ENCODE data around the gene SLC2A8.

SLC2A8 gene

DNA sequence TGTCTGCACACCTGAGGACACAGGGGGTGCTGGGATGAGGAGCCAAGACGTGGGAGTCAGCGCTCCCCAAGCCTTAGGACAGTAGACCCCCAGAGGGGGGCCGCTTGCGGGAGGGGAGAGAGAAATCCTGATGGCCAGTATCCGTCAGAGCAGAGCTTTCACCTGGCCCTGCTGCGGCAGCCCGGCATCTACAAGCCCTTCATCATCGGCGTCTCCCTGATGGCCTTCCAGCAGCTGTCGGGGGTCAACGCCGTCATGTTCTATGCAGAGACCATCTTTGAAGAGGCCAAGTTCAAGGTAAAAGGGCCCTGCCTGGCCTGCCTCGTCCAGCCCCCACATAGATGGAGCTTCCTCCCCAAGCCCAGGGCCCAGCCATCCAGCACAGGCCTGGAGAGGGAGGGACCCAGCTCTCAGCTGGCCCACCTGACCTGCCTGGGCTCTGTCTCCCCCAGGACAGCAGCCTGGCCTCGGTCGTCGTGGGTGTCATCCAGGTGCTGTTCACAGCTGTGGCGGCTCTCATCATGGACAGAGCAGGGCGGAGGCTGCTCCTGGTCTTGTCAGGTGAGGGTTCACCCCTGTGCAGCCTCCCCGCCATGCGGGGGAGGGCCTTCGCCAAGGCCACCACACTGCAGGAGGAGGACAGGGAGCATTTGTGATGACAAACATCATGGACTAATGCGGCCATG, 6.7 kb downstream of the SLC2A8 start:
- DNase-seq: no peak

DNA sequence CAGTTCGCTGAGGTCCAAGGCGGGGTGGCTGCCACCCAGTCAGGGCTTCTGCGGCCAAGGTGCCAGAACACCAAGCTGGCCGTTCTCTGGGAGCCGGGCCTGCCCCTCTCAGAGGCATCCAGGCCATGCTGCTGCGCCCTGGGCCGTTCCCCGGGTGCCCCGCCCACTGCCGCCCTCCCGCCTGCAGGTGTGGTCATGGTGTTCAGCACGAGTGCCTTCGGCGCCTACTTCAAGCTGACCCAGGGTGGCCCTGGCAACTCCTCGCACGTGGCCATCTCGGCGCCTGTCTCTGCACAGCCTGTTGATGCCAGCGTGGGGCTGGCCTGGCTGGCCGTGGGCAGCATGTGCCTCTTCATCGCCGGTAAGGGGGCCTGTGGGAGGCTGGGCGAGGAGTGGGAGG, 7.7 kb downstream of the SLC2A8 start:
- DNase-seq: no peak

DNA sequence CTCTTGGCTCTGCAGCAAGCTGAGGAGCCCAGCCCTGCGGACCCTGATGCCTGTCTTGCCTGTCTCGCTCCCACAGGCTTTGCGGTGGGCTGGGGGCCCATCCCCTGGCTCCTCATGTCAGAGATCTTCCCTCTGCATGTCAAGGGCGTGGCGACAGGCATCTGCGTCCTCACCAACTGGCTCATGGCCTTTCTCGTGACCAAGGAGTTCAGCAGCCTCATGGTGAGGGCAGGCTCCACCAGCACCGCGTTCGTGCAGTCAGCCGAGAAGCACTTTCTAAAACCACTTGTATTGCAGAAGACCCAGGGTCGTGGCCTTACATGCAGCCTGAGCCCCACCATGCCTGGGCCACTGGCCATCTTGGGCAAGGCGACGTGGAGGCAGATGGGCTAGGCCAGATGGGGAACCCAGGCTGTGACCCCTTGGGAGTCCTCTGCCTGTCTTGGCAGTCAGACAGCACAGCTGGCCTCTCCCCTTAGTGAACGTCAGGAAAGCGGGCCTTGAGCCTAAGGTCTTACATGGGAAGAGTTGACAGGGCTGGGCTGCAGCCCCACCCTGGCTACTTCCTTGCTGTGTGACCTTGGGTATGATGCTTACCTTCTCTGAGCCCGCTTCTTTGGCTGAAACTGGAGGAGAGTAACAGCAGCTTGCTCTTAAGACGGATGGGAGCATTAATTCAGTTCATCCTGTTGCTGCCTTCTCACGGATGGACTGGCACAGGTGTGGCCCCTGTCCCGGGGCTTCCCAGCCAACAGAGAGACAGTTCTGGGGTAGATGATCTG, 8.6 kb downstream of the SLC2A8 start:
- DNase-seq: no peak

DNA sequence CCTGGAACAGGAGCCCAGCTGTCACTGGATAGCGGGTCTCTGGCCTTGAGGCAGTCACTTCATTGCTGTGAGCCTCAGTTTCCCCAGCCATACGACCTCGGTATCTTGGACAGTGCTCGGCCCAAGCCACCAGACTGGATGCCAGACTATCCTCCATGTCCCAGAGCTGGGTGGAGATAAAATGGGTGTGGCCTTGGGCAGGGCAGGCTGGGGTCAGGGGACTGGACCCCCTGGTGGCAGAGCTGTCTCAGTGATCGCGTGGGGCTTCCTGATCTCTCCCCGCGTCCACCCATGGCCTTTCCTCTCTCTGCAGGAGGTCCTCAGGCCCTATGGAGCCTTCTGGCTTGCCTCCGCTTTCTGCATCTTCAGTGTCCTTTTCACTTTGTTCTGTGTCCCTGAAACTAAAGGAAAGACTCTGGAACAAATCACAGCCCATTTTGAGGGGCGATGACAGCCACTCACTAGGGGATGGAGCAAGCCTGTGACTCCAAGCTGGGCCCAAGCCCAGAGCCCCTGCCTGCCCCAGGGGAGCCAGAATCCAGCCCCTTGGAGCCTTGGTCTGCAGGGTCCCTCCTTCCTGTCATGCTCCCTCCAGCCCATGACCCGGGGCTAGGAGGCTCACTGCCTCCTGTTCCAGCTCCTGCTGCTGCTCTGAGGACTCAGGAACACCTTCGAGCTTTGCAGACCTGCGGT, 10.0 kb downstream of the SLC2A8 start:
- DNase-seq: no peak

DNA sequence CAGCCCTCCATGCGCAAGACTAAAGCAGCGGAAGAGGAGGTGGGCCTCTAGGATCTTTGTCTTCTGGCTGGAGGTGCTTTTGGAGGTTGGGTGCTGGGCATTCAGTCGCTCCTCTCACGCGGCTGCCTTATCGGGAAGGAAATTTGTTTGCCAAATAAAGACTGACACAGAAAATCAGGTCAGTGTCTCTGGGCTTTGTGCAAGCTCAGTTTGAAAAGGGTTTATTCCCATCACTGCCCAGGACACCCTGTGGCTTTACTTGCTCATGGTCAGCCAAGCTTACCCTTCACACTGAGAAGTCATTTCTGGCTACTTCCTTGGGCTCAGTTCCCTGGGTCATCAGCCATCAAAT, 10.5 kb downstream of the SLC2A8 start:
- peak; percentile 60 for DNase-seq

DNA sequence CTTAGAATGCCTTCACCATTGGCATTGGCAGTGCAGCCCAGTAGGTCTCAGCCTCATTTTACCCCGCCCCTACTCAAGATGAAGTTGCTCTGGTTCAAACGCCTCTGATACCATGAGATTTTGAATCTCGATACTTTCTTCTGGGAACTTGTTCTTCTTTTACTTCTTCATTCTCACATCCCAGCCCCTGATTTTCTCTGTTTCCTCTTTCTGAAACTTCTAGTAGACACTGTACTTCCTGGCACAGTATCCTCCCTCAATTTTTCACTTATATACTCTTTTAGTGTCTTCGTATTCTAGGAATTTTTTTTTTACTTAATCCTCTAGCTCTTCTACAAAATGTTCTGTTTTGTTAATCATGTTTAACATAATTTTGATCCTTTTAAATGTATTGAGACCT, 14.2 kb downstream of the SLC2A8 start:
- DNase-seq: no peak

DNA sequence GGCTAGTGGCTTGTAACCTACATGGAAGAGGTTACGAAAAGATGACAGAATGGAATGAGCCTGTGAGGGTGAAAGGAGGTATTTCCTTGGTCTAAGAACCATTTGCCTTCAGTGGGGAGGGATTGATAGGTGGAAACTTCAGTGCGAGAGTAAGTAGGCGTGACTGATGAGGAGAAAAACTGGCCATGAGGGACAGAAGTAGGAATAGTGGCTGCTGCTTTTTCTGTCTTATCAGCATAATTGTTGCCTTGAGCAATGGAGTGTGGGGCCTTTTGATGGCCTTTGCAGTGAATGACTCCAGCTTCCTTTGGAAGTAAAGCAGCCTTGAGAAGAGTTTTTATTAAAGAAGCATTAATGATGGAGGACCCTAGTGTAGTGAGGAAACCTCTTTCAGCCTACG, 18.2 kb downstream of the SLC2A8 start:
- DNase-seq: no peak

DNA sequence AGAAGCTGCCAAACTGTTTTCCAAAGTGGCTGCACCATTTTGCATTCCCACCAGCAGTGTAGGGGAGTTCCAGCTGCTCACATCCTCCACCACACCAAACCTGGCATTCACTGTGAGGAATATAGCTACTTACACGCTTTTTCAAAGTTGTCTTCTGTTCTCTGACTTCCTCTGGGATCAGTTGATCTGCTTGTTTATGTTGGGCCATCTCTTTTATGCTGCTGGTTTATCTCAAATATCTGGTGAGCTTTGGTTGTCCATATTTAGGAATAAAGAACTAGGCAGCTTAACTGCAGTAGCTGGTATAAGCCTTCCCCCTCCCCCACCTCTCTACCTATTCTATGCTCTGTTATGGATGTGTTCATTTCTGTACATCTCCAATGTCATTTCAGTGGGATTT, 18.7 kb downstream of the SLC2A8 start:
- no peak for DNase-seq

DNA sequence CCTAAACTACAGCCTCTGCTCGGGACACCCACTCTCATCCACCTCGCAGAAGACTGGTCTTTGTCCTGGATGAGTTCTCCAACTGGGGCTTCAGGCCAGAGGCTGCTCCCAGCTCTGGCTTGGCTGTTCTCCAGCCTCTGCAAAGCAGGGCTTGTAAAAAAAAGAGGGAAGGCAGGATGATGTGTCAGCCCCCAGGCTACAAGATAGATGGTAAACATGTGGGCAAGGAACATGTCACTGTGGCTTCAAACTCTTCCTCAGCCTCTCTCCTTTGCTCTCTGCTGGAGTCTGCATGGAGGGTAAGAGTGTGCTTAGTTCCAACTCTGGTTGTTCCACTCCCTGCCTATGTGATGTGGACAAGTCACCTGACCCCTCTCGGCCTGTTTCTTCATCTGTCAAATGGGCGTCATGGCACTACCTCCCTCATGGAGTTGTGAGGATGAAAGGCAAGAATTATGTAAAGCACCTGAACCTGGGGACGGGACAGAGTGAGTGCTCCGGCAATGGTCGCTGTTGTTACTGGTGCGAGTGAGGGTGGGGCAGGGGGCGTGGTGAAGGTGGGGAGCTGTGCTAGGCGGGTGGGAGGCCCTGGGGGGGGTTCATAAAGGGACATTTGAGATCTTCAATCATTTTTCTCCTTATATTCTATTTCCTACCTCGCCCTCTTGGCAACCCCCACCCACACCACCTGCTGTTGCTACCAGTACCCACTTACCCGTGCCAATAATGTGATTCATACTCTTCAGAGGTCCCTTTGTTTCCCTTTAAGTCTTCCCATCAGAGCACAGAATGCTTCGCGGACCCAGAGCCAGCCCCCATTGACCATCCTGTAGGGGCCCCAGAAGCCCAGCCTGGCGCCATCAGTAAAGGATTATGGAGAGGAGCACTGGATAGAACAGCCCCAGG, 20.4 kb downstream of the SLC2A8 start:
- DNase-seq: peak; percentile 4

DNA sequence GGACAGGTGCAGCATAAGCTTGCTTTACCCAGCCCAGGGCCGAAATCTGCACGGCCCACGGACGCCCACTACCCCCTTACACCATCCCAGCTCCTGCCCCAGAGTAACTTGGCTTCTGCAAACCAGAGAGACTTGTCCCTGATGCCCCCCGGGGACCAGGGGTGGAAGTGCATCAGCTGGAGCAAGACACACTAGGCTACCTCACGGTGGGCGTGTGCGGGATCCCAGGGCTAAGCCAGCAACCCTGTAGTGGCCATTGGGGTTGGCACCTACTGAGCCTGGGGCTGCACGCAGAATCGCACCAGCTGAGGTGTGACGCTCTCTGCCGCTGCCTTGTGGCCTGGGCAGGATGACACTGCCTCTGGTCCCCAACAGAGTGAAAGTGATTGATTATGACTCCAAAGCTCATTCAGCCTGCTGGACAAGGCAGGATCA, 21.1 kb downstream of the SLC2A8 start:
- DNase-seq: peak; percentile 19

DNA sequence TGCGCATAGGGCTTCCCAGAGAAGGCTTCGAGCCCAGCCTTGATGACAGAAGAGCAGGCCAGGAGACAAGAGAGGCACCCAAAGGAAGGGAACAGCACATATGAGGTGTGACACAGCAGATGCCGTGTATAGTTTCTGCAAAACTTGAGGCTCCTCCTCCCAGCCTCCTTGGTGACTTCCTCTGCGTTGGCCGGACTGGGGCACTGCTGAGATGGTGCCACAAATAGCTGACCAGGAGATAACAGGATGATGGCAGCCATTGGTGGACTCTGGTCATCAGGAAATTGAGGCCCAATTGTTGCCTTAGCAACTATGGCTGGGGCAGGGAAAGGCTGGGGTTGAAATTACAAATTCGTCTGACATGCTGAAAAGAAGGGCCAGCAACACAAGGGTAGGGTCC, 22.4 kb downstream of the SLC2A8 start:
- DNase-seq: no peak

DNA sequence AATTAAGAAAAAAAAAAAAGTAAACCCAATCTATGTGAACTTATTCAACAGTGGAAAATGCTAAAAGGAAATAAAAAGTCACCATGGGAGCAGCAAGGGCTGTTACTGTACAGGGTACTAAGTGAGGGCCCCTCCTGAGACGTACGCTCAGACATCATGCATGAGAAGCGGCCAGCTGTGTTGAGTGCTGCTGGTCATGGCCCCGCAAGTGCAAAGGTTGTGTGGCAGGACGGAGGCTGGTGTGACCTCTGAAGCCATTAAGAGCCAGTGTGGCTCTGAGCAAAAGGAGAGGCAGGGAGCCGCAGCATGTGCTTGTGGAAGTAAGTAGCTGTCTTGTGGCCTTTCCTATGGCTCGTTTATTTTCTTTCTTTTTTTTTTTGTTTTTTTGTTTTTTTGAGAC, 24.1 kb downstream of the SLC2A8 start:
- DNase-seq: no peak

DNA sequence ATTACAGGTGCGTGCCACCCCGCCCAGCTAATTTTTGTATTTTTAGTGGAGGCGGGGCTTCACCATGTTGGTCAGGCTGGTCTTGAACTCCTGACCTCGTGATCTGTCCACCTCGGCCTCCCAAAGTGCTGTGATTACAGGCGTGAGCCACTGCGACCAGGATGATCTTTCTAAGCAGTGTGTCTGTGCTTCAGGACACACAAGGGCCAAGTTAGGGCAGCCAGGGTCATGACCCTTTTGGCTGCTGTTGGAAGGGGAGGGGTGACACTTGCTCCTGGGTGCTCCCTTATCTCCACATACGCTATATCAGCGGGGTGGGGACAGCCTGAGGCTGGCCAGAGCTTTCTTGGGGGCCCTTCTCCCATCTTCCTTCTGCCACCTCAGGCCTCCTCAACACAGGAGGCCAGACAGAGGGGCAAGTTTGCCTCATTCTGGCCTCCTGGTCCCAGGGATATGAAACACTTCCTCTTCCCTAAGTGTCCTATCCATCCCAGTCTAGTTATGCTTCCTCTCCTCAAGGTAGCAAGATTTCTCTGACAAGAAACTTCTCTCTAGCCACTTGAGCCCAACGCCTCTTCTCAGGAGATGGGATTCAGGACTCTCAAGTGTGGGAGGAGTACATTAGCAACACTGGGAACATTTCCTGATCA, 25.3 kb downstream of the SLC2A8 start:
- DNase-seq: no peak

DNA sequence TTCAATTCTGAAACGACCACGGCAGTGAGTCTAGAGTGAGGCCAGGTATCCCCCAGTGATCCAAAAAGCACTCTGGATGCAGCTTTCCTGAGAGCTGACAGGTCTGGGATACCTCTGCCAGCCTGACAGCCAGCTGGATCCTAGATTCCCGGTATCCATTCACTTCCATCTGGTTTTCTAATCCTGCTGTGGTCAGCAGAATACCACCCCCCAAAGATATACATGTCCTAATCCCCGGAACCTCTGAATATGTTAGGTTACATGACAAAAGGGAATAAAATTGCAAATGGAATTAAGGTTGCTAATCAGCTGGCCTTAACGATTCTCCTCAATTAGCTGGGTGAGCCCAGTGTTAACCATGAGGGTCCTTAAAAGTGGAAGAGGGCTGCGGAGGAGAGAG, 25.8 kb downstream of the SLC2A8 start:
- no peak for DNase-seq

DNA sequence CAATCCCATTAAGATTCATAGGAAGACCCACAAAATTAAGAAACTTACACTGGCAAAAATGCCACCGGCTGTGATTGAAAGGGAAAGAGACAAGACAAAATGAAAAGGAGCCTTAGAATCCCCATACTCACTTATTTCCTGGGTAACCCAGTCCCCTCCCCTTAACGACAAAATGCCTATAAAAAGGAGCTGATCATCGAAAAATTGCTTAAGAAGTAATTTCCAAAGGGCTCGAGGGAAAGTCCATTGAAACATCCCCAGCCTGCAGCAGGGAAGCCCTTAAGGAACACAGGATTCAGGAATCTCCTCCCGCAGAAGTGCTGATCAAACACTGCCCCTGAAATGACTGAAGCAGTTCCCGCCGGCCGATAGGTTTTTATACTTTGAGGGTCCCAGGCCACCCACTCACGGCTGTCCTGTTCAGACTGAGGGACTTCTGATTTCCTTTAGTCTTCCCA, 26.5 kb downstream of the SLC2A8 start:
- DNase-seq: no peak

DNA sequence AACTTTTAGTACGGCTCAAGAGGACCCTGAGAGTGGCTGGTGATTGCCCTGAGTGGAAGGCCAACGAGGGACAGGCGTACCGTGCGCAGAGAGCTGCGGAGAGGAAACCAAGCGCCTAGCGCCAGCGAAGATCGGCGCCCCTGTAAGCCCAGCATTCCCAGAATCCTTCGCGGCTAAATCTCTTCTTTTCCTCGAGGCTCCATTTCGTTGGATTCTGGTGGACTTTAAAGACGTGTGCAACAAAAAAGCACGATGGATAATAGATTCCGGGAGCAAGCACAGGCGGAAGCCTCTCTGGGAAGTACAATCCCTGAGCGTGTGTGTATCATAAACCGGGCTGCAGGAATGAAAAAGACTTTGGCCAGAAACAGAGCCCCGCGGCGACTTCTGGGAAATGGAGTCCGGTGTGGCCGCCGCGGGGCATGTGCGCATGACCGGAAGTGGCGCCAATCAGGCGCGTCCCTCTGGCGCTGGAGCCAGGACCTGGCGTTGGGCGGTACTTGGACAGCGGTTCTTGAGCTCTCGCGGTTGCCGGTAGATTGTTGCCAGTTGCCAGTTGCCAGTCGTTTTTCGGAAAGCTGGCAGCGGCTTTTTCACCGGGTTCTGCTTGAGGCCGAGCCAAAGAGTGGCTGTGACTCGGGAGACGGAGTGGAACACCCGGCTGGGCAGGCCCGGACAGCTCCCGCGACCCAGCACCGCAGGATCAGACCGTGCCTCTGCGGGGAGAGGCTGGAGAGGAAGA, 27.1 kb downstream of the SLC2A8 start, which contains the start of gene ZNF79:
Gene ZNF79 (plus strand): TSS at position 449 of the 742 bp plus-strand sequence. CDS start 406 bp downstream, outside the sequence.
- DNase-seq: peak; percentile 80

DNA sequence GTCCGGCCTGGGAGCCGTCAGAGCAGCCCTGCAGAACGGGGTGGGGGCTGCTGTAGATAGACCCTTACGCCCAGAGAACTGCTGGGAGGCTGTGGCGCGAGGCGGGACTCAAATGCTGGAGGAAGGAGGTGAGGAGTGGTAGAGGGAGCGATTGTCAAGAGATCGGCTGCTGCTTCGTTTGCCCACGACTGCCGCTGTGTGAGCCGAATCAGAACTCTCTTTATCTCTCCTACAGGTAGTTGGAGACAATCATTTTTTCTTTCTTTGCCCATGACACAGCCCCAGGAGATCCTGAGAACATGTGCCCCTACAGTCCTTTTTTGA, 27.7 kb downstream of the SLC2A8 start:
- DNase-seq: no peak

DNA sequence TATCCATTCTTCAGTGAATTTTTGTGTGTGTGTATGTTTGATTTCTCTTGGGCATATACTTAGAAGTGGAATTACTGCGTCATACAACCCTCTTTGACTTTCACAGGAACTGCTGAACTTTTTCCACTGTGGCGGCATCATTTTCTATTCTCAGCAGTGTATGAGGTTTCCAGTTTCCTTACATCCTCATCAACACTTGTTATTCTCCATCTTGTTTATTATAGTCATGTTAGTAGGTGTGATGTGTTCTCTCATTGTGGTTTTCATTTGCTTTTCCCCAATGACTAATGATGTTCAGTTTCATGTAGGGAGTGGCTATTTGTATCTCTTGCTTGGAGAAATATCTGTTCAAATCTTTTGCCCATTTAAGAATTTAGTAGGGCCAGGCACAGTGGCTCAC, 29.8 kb downstream of the SLC2A8 start:
- no peak for DNase-seq

DNA sequence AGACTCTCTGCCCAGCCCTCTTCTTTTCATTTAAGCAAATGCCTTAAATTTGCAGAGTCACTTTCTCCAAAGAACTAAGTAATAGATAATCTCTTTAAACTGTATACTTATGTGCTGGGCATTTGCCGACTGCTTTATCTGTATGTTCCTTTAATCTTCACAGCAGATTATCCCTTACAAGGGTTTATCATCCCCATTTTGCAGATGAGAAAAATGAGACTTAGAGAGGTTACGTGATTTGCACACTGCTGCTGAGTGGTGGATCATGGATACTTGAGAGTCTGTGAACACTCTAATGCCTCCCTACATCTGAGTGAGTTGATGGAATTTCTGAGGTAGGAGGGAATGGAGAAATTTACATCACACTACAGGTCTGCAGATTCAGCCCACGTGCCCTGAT, 31.4 kb downstream of the SLC2A8 start:
- no peak for DNase-seq

DNA sequence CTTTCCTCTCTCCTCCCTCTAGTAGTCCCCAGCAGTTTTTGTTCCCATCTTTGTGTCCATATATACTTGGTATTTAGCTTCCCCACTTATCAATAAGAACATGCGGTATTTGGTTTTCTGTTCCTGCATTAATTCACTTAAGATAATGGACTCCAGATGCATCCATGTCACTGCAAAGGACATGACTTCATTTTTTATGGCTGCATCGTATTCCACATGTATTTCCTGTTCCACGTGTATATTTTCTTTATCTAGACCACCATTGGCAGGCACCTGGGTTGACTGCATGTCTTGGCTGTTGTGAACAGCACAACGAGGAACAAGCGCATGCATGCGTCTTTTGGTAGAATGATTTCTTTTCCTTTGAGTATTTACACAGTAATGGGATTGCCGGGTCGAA, 33.4 kb downstream of the SLC2A8 start:
- no peak for DNase-seq

DNA sequence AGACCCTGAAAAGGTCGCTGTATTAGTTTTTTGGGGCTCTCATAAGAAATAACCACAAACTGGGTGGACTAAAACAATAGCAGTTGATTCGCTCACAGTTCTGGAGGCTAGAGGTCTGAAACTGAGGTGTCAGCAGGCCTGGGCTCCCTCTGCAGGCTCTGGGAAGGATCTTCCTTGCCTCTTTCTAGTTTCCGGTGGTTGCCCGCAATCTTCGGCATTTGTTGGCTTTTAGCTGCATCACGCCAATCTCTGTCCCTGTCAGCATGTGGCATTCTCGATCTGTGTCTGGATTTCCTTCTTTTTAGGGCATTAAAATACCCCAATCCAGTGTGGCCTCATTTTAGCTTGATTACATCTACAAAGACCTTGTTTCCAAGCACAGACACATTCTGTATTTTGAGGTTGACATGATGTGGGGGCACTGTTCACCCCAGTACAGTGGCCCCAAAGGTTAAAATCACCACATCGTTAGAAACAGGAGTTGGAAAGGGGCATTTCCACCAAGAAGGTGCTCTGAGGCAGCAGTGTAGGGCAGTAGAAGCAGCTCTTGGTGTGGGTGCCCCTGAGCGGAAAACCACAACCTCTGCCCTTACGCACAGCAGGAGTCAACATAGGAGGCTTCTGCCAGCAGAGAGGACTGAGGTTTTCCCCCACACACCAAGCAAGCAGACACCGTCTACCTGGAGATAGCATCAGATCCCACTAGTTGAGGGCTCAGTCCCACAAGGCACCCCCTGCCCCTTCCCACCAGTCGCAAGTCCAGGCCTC, 40.7 kb downstream of the SLC2A8 start:
- no peak for DNase-seq

Measured in NCI-H146 (cell line).